Liver (tissue), 9 donors: ENCODE results near the gene OR5B21. TPM values are rescaled to one million over a fixed set of nuclear protein-coding genes. Genes with fewer than 3 reads are reported as not detected.

Experiments
- DNase-seq: peaks from one replicate; pipeline ENCODE4 v3.0.0-alpha.2; 2017; ENCODE audit warnings: low spot score
- H3K27ac ChIP-seq, 2 donors: one replicate each; pipeline ENCODE4 v1.7.0; 2013; ENCODE audit warnings: inconsistent platforms in 2 of 2, low read length in 2 of 2, control low read depth in 1 of 2, low read depth in 1 of 2, mild to moderate bottlenecking in 1 of 2
- H3K27me3 ChIP-seq, 4 donors: one replicate each; pipeline versions ENCODE4 v1.6.1 to v1.7.0; 2013; ENCODE audit warnings: low read length in 3 of 4, inconsistent platforms in 1 of 4, mild to moderate bottlenecking in 1 of 4, moderate library complexity in 1 of 4; ENCODE audit not compliant: control insufficient read depth in 4 of 4, insufficient read depth in 4 of 4
- H3K36me3 ChIP-seq, 4 donors: one replicate each; pipeline versions ENCODE4 v1.6.1 to v1.7.0; 2013; ENCODE audit warnings: low read length in 3 of 4, mild to moderate bottlenecking in 3 of 4, low read depth in 1 of 4, moderate library complexity in 1 of 4; ENCODE audit not compliant: control insufficient read depth in 4 of 4, insufficient read depth in 3 of 4
- H3K4me1 ChIP-seq, 4 donors: one replicate each; pipeline versions ENCODE4 v1.6.1 to v1.7.0; 2013; ENCODE audit warnings: low read length in 3 of 4, mild to moderate bottlenecking in 3 of 4, moderate library complexity in 1 of 4; ENCODE audit not compliant: control insufficient read depth in 4 of 4, insufficient read depth in 4 of 4
- H3K4me3 ChIP-seq, 3 donors: one replicate each; pipeline versions ENCODE4 v1.6.1 to v1.7.0; 2013; ENCODE audit warnings: low read length in 3 of 3, control low read depth in 1 of 3, low read depth in 1 of 3, mild to moderate bottlenecking in 1 of 3
- H3K9ac ChIP-seq, 2 donors: one replicate each; pipeline ENCODE4 v1.7.0; 2013; ENCODE audit warnings: low read length in 2 of 2, mild to moderate bottlenecking in 2 of 2, moderate library complexity in 2 of 2, control low read depth in 1 of 2, low read depth in 1 of 2
- H3K9me3 ChIP-seq, 4 donors: one replicate each; pipeline versions ENCODE4 v1.6.1 to v1.7.0; 2013; ENCODE audit warnings: low read length in 3 of 4; ENCODE audit not compliant: control insufficient read depth in 4 of 4
- ATF3 ChIP-seq: IDR thresholded peaks from 2 replicates; pipeline ENCODE4 v1.6.1; 2016; ENCODE audit warnings: antibody characterized with exemption
- CTCF ChIP-seq: fragments of 150-350 bp; IDR thresholded peaks from 2 replicates; pipeline ENCODE4 v1.5.1; 2017; ENCODE audit warnings: improper control_type of control experiment, low read depth, low read length; ENCODE audit not compliant: missing input control
- EGR1 ChIP-seq, 2 donors: IDR thresholded peaks; 2 replicates each; pipeline ENCODE4 v1.6.1; 2016 to 2018; ENCODE audit warnings: antibody characterized with exemption in 2 of 2, low read depth in 2 of 2
- FOXA1 ChIP-seq: IDR thresholded peaks from 2 replicates; pipeline ENCODE4 v1.6.1; 2016; ENCODE audit warnings: antibody characterized with exemption
- FOXA2 ChIP-seq: IDR thresholded peaks from 2 replicates; pipeline ENCODE4 v1.6.1; 2016; ENCODE audit warnings: antibody characterized with exemption
- GABPA ChIP-seq, 2 donors: IDR thresholded peaks in 1 of 2; conservative IDR thresholded peaks in 1 of 2; 2 replicates each; pipeline ENCODE4 v1.6.1; 2016; ENCODE audit warnings: antibody characterized with exemption in 2 of 2, mild to moderate bottlenecking in 1 of 2, moderate library complexity in 1 of 2
- HNF4G ChIP-seq: IDR thresholded peaks from 2 replicates; pipeline ENCODE4 v1.6.1; 2016; ENCODE audit warnings: antibody characterized with exemption
- JUND ChIP-seq, 2 donors: IDR thresholded peaks; 2 replicates each; pipeline ENCODE4 v1.6.1; 2016; ENCODE audit warnings: antibody characterized with exemption in 2 of 2
- MAX ChIP-seq: IDR thresholded peaks from 2 replicates; pipeline ENCODE4 v1.6.1; 2016; ENCODE audit warnings: antibody characterized with exemption
- NR2F2 ChIP-seq: IDR thresholded peaks from 2 replicates; pipeline ENCODE4 v1.6.1; 2016; ENCODE audit warnings: antibody characterized with exemption
- RAD21 ChIP-seq, 2 donors: IDR thresholded peaks; 2 replicates each; pipeline ENCODE4 v1.6.1; 2016; ENCODE audit warnings: antibody characterized with exemption in 2 of 2, mild to moderate bottlenecking in 2 of 2
- REST ChIP-seq: IDR thresholded peaks from 2 replicates; pipeline ENCODE4 v1.6.1; 2016; ENCODE audit warnings: antibody characterized with exemption, mild to moderate bottlenecking
- RXRA ChIP-seq, 2 donors: IDR thresholded peaks; 2 replicates each; pipeline ENCODE4 v1.6.1; 2017 to 2018; ENCODE audit warnings: antibody characterized with exemption in 2 of 2, mild to moderate bottlenecking in 1 of 2
- SP1 ChIP-seq: IDR thresholded peaks from 2 replicates; pipeline ENCODE4 v1.6.1; 2018; ENCODE audit warnings: antibody characterized with exemption, mild to moderate bottlenecking
- ZBTB33 ChIP-seq: IDR thresholded peaks from 2 replicates; pipeline ENCODE4 v1.6.1; 2016; ENCODE audit warnings: antibody characterized with exemption
- WGBS: extraction: QIAGEN DNeasy Blood & Tissue Kit; methylation state at CpG from one replicate; pipeline ENCODE4 v1.1.7; 2013; 5-methylcytosine and 5-hydroxymethylcytosine counted together
- polyA plus RNA-seq, 2 donors: library from polyadenylated mRNA; stranded (reverse) in 1 of 2; unstranded in 1 of 2; fragments of 200-250 nt in 1 of 2; fragments of >200 nt in 1 of 2; fragmentation: Nextera tagmentation in 1 of 2; extraction: Ambion mirVana in 1 of 2; gene quantifications; one replicate each; pipeline versions ENCODE4 v1.2.1 to v1.2.3, GENCODE V29; 2013 to 2015
- total RNA-seq, 2 donors: library from RNA; depleted of rRNA; stranded (reverse); fragments of >200 nt; gene quantifications; one replicate each; pipeline ENCODE4 v1.2.3, GENCODE V29; 2014
- donor health status: healthy.
- donor health status: healthy.
- donor health status: healthy.
- donor health status: healthy.
- donor health status: healthy.

OR5B21 gene
- total RNA-seq: not detected
- polyA plus RNA-seq: not detected

GRCh38 chr11:58508005-58508404 lies at the start of gene OR5B21:
OR5B21 (minus strand) TSS chr11:58508105; CDS start chr11:58508105, 0 bp downstream.
- Histone ChIP-seq H3K36me3 (no peaks in the 10 kb centered on the region), H3K4me3 (no peak within 1 kb of the TSS), H3K27ac (no peak within 1 kb of the TSS), H3K9me3 (no peaks in the 10 kb centered on the region), H3K4me1 (no peaks in the 10 kb centered on the region), H3K9ac (no peak within 1 kb of the TSS), H3K27me3 (no peaks in the 10 kb centered on the region)
- no peak for DNase-seq
- TF ChIP-seq REST (no peak), FOXA2 (no peak), MAX (no peak), EGR1 (IDR thresholded peaks at IDR 0.05; ENCODE audit: low read depth in 2 of 2) (no peak)
- WGBS: 98% methylated on average over 1 of the region's 1 CpG

- 97% methylated on average over 7 of the region's 7 CpGs for WGBS
- Histone ChIP-seq H3K4me3 (no peak overlapping the region), H3K27ac (no peak overlapping the region), H3K9ac (no peak overlapping the region), H3K36me3 (peaks cover 18 to 67% (median 61%) of the 10 kb centered on the region in 4 donors), H3K4me1 (no peaks in the 10 kb centered on the region), H3K27me3 (no peaks in the 10 kb centered on the region), H3K9me3 (no peaks in the 10 kb centered on the region)
- TF ChIP-seq JUND (IDR thresholded peaks at IDR 0.05): no peak
- no peak for TF ChIP-seq NR2F2
- no peak for TF ChIP-seq MAX
- no peak for TF ChIP-seq RAD21 (IDR thresholded peaks at IDR 0.05)
- TF ChIP-seq RXRA (IDR thresholded peaks at IDR 0.05): no peak
- no peak for DNase-seq
Observed at GRCh38 chr11:58549644-58550043, 41.7 kb upstream of the OR5B21 start.

GRCh38 chr11:58546841-58547240 lies 38.9 kb upstream of the OR5B21 start:
- H3K27ac ChIP-seq: no peak overlapping the region
- H3K9ac ChIP-seq: no peak overlapping the region
- TF ChIP-seq JUND (IDR thresholded peaks at IDR 0.05) (no peak), HNF4G (no peak), GABPA (IDR thresholded peaks at IDR 0.05 in 1 of 2, conservative IDR thresholded peaks at IDR 0.05 in 1 of 2) (no peak), RXRA (IDR thresholded peaks at IDR 0.05) (no peak), REST (no peak), FOXA1 (no peak), EGR1 (IDR thresholded peaks at IDR 0.05; ENCODE audit: low read depth in 2 of 2) (no peak), FOXA2 (no peak), ATF3 (no peak), MAX (no peak), RAD21 (IDR thresholded peaks at IDR 0.05) (no peak), SP1 (no peak), CTCF (no peak), ZBTB33 (no peak), NR2F2 (no peak)
- H3K4me1 ChIP-seq: no peaks in the 10 kb centered on the region
- H3K4me3 ChIP-seq: no peak overlapping the region
- 96% methylated on average over 1 of the region's 1 CpG for WGBS
- no peak for DNase-seq
- no peaks in the 10 kb centered on the region for H3K9me3 ChIP-seq
- H3K27me3 ChIP-seq: no peaks in the 10 kb centered on the region
- peaks cover 15 to 58% (median 51%) of the 10 kb centered on the region in 4 donors for H3K36me3 ChIP-seq
